ENCODE results near the gene KRTAP1-4. TPM values are rescaled to one million over a fixed set of nuclear protein-coding genes. Genes with fewer than 3 reads are reported as not detected.

Gene KRTAP1-4
- total RNA-seq = not detected

- POLR2A ChIA-PET = no interaction called here
- H3K27ac Mint-ChIP-seq = no peak within 1 kb of the TSS
- H3K36me3 Mint-ChIP-seq (ENCODE audit: low read depth) = no peaks in the 10 kb centered on the region
- CTCF ChIA-PET = no interaction called here
- DNase-seq = no peak
- no peaks in the 10 kb centered on the region for H3K9me3 Mint-ChIP-seq
- H3K27me3 Mint-ChIP-seq = peaks cover 19% of the 10 kb centered on the region
- intact Hi-C loops (cut with micrococcal nuclease) = no loop called here
- no peak within 1 kb of the TSS for H3K4me3 Mint-ChIP-seq
- no peak for ATAC-seq
- no peaks in the 10 kb centered on the region for H3K4me1 Mint-ChIP-seq (ENCODE audit: low read depth)
- no peak for TF ChIP-seq CTCF (IDR thresholded peaks at IDR 0.05)
Observed at GRCh38 chr17:41029633-41030245, at the start of gene KRTAP1-4. KRTAP1-4 (minus strand) TSS chr17:41030195; CDS start chr17:41030078, 117 bp downstream.

GRCh38 chr17:41076788-41077187 is 46.8 kb upstream of the KRTAP1-4 start:
- H3K36me3 Mint-ChIP-seq (ENCODE audit: low read depth) = no peaks in the 10 kb centered on the region
- no peak for ATAC-seq
- no peak for TF ChIP-seq CTCF (IDR thresholded peaks at IDR 0.05)
- H3K4me1 Mint-ChIP-seq (ENCODE audit: low read depth) = no peaks in the 10 kb centered on the region
- DNase-seq = no peak
- ChIA-PET POLR2A (no interaction called here), CTCF (no interaction called here)
- H3K9me3 Mint-ChIP-seq = no peaks in the 10 kb centered on the region
- H3K27me3 Mint-ChIP-seq = peaks cover 9% of the 10 kb centered on the region
- H3K4me3 Mint-ChIP-seq = no peak overlapping the region
- intact Hi-C loops (cut with micrococcal nuclease) = no loop called here
- no peak overlapping the region for H3K27ac Mint-ChIP-seq

- Mint-ChIP-seq H3K27me3 (peaks cover 9% of the 10 kb centered on the region), H3K9me3 (no peaks in the 10 kb centered on the region), H3K36me3 (ENCODE audit: low read depth) (no peaks in the 10 kb centered on the region), H3K4me1 (ENCODE audit: low read depth) (no peaks in the 10 kb centered on the region), H3K4me3 (no peak overlapping the region), H3K27ac (no peak overlapping the region)
- intact Hi-C loops (cut with micrococcal nuclease) = no loop called here
- ChIA-PET CTCF (no interaction called here), POLR2A (no interaction called here)
- ATAC-seq = no peak
- no peak for DNase-seq
- TF ChIP-seq CTCF (IDR thresholded peaks at IDR 0.05) = no peak
Observed at GRCh38 chr17:41073676-41074075, 43.7 kb upstream of the KRTAP1-4 start.

GRCh38 chr17:41071606-41072360 is 41.8 kb upstream of the KRTAP1-4 start:
- ChIA-PET CTCF (interaction anchor here (0.5 kb wide), 1 partner anchor 129 kb away, joined by 3 read pairs; no protein-coding TSS in a partner anchor), POLR2A (no interaction called here)
- Mint-ChIP-seq H3K36me3 (ENCODE audit: low read depth) (no peaks in the 10 kb centered on the region), H3K9me3 (no peaks in the 10 kb centered on the region), H3K27ac (no peak overlapping the region), H3K4me1 (ENCODE audit: low read depth) (no peaks in the 10 kb centered on the region), H3K27me3 (peaks cover 8% of the 10 kb centered on the region), H3K4me3 (no peak overlapping the region)
- ATAC-seq (no peak), DNase-seq (no peak)
- no peak for TF ChIP-seq CTCF (IDR thresholded peaks at IDR 0.05)
- intact Hi-C loops (cut with micrococcal nuclease) = no loop called here

GRCh38 chr17:41069031-41069430 is 39.0 kb upstream of the KRTAP1-4 start:
- DNase-seq = no peak
- H3K27me3 Mint-ChIP-seq = no peaks in the 10 kb centered on the region
- H3K9me3 Mint-ChIP-seq = no peaks in the 10 kb centered on the region
- ChIA-PET POLR2A (no interaction called here), CTCF (no interaction called here)
- no peaks in the 10 kb centered on the region for H3K4me1 Mint-ChIP-seq (ENCODE audit: low read depth)
- H3K4me3 Mint-ChIP-seq = no peak overlapping the region
- intact Hi-C loops (cut with micrococcal nuclease) = no loop called here
- ATAC-seq = no peak
- no peak overlapping the region for H3K27ac Mint-ChIP-seq
- no peaks in the 10 kb centered on the region for H3K36me3 Mint-ChIP-seq (ENCODE audit: low read depth)
- TF ChIP-seq CTCF (IDR thresholded peaks at IDR 0.05) = no peak

All from activated CD8-positive, alpha-beta T cell treated with anti-CD3 and anti-CD28 coated beads for 36 hours (primary cell).